T follicular helper cell (primary cell): ENCODE results near the gene KLHL30.

ENCODE experiments used
- DNase-seq: peaks from one replicate; pipeline ENCODE4 v3.0.0-alpha.2; 2020; ENCODE audit warnings: low read depth

KLHL30 gene

DNA sequence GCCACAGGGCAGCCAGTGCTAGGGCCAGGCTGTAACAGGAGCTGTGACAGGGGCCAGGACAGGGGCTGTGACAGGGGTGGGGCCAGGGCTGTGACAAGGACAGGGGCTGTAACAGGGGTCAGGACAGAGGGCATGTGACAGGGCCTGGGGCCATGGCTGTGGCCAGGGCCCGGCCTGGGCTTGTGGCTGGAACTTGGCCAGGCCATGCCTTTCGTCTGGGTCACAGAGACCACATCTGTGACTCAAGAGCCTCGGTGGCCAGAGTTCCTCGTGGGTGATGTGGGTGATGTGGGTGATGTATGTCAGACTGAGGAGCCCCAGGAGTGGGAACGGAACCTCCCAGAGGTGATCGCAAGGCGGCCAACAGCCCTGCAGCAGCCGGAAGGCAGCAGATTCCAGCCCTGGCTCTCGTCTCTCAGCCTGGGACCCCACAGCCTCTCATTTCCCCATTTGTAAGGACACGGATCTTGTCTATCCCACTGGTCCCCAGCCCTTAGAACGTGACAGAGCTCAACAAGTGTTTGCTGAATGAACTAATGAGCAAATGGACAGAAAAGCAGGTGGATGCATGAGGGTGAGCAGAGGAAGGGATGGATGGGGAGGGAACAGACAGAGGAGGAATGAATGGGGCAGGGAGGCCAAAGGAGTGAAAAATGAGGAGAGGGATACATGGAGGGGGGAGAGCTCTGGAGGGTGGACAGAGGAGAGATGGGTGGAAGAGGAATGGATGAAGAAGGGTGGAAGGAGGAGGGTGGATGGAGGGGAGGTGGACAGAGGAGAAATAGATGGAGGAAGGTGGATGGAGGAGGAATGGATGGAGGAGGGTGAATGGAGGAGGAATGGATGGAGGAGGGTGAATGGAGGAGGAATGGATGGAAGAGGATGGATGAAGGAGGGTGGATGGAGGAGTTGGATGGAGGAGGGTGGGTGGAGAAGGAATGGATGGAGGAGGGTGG lies 21.0 kb upstream of the KLHL30 start:
- no peak for DNase-seq

- DNase-seq = no peak
Measured at GRCh38 chr2:238119756-238120462, 18.6 kb upstream of the KLHL30 start.

GRCh38 chr2:238120463-238121298 lies 17.8 kb upstream of the KLHL30 start:
- DNase-seq = no peak

- DNase-seq = no peak
Measured at GRCh38 chr2:238121511-238122286, 16.8 kb upstream of the KLHL30 start.

- DNase-seq = no peak
Measured at GRCh38 chr2:238122287-238123217, 15.9 kb upstream of the KLHL30 start.

DNA sequence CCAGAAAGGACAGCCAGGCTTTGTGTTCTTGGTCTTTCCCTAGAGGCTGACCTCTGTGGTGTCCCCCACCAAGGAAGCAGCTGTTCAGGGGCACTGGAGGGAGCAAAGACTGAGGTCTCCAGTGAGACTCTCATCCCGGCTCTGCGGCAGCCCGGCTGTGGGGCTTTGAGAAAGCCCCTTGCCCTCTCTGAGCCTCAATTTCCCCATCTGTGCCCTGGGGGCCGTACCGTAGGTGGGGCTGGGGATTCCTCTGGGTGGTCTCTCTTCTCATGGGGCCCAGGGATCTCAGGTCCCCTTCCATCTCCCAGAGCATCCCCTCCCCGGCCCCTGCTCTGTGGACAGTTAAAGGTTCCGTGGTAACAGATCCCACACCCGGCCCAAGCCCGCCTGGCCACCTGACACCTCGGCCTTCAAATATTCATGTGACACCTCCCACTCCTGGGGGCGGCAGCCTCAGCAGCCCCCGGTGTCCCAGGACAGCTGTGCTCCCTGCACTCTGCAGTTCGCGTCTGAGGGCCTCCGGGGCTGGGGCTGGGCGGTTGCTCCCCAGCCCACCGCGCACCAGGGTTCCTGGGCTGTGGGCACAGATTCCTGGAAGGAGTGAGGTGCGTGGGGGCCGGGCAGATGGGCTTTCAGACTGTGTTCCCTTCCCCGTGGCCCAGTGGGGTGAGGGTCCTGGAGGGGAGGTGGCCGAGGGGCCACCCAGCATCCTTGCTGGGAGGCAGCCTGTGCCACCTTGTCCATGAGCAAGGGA lies 15.1 kb upstream of the KLHL30 start:
- no peak for DNase-seq

DNA sequence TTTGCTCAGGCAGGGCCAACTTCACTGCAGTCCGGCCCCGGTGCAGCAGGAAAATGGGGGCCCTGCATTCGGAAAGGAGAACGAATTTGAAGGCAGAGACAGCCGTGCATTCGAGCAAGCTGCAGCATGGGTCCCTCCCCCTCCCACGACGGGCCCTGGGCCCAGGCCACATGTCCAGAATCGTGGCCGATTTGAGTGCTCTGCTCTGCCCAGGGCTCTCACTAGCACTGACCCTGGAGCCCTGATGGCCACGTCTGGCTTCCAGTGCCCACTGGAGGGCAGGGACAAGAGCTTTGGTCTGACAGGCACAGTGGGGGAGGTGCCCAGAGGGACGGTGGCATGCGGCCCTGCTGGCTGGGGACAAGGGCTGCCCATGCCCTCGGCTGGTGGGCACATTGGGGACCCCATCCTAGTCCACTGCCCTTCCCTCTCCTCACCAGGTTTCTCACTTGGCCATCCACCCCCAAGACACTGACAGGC lies 14.4 kb upstream of the KLHL30 start:
- DNase-seq = no peak

GRCh38 chr2:238124488-238125126 lies 13.9 kb upstream of the KLHL30 start:
- DNase-seq = no peak

DNA sequence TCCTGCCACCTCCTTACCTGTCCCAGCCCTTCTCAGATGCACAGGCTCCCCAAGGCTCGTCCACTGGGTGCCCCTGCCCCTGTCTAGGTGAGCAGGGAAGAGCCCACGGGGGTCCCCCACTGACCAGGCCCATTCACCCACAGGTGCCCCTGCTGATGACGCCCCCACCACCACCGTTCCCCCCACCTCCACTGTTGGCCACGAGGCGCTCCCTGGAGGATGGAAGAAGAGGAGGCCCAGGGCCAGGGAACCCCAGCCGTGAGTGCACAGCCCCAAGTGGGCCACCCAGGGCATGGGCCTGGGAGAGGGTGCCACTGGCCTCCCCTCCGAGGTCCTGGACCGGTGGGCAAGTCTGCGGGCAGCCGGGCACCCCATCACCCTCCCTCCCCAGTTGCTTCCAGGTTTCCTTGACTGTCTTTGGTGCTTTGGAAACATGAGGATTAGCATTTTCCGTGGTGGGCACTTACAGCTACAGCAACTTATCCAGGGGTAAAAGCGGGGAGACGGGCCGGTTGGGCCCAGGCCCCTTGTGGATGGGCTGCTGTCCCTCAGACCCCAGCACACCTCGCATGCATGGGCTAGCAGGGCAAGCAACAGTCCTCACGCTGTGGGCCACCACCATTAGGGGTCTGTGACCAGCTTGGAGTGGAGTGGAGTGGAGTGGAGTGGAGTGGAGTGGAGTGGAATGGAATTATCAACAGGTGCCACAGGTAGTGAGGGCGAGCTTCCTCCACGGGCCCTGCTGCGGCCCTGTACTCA lies 13.2 kb upstream of the KLHL30 start:
- DNase-seq = no peak

- no peak for DNase-seq
Measured at GRCh38 chr2:238126338-238126737, 12.1 kb upstream of the KLHL30 start.

GRCh38 chr2:238126775-238127164 lies 11.7 kb upstream of the KLHL30 start:
- no peak for DNase-seq

GRCh38 chr2:238127165-238128060 lies 11.1 kb upstream of the KLHL30 start:
- no peak for DNase-seq

DNA sequence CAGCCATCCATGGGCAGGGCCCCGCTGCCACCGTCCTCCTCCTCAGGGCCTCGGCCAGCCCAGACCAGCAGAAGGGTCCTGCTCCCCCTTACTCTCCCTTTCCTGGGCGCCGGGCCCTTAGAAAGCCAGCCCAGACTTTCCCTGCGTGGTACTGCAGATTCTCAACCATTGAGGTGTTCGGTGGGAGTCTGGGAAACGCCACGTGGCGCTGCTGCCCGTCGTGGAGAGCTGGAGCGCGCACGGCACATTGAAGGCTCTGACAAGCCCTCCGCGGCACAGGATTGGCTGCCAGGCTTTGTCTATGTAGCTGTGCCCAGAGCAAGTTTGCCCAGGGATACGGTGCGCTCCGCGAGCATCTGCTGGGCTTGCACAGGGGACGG lies 10.4 kb upstream of the KLHL30 start:
- no peak for DNase-seq

DNA sequence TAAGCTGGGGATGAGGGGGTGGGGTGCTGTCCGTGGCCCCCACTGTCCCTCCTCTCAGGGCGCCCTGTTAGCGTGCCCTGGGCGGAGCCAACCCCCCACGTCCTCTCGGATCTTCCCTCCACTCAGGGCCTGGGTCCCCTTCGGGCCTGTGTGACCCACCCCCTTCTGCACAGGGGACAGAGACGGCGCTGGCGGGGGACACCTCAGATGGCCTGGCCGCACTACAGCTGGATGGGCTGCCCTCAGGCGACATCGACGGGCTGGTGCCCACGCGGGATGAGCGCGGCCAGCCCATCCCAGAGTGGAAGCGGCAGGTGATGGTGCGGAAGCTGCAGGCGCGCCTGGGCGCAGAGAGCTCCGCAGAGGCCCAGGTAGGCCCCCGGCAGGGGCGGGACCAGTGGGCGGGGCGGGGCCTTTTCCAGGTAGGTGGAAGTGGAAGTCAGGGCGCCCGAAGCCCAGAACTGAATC lies 9.9 kb upstream of the KLHL30 start:
- no peak for DNase-seq

- DNase-seq = no peak
Measured at GRCh38 chr2:238129166-238130010, 9.1 kb upstream of the KLHL30 start.

DNA sequence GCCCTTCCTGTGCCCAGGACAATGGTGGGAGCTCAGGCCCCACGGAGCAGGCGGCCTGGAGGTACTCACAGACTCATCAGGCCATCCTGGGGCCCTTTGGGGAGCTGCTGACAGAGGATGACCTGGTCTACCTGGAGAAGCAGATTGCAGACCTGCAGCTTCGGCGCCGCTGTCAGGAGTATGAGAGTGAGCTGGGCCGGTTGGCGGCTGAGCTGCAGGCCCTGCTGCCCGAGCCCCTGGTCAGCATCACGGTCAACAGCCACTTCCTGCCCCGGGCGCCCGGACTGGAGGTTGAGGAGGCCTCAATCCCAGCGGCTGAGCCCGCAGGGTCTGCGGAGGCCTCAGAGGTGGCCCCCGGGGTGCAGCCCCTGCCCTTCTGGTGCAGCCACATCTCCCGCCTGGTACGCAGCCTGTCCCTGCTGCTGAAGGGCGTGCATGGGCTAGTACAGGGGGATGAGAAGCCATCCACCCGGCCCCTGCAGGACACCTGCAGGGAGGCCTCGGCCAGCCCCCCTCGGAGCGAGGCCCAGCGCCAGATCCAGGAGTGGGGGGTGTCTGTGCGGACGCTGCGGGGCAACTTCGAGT lies 8.3 kb upstream of the KLHL30 start:
- DNase-seq = no peak
